Uterus (tissue), 2 donors: ENCODE data around the gene CREBL2.

Source experiments
- CTCF ChIP-seq, 4 experiments: fragments of 200-600 bp in 2 of 4; fragments of 450-650 bp in 2 of 4; sonication (generic) in 2 of 4; IDR thresholded peaks; one replicate each; pipeline ENCODE4 v1.5.1; 2016 to 2019; ENCODE audit warnings: antibody characterized with exemption in 4 of 4, mild to moderate bottlenecking in 2 of 4, moderate library complexity in 1 of 4
- POLR2A ChIP-seq, 2 donors: fragments of 450-650 bp; IDR thresholded peaks; one replicate each; pipeline ENCODE4 v1.6.1; 2016; ENCODE audit warnings: antibody characterized with exemption in 2 of 2, mild to moderate bottlenecking in 1 of 2, moderate library complexity in 1 of 2

GRCh38 chr12:12610711-12611110 lies 965 bp upstream of the CREBL2 start:
- TF ChIP-seq POLR2A (IDR thresholded peaks at IDR 0.05) (no peak), CTCF (IDR thresholded peaks at IDR 0.05) (no peak)
